T-helper 1 cell treated with Interleukin-12 subunit alpha and Interleukin-12 subunit beta and Interleukin-4 antibody, amounts not matched to agents 30 ng/mL and 1 ng/mL, for 36 hours (primary cell): Measurements from ENCODE around the gene SGF29. TPM values are rescaled to one million over a fixed set of nuclear protein-coding genes. Genes with fewer than 3 reads are reported as not detected.

Experiments used
- intact Hi-C: fragments of 100-400 bp; cut with micrococcal nuclease; formaldehyde crosslinking; loops from one replicate; pipeline ENCODE4 v1.15.1; 2024
- total RNA-seq: library from RNA; stranded (reverse); gene quantifications from 2 replicates; pipeline ENCODE4 v1.2.3, GENCODE V29; 2022

Gene SGF29
- total RNA-seq, 1 donor from 2014 or later, result 36.5 TPM

DNA sequence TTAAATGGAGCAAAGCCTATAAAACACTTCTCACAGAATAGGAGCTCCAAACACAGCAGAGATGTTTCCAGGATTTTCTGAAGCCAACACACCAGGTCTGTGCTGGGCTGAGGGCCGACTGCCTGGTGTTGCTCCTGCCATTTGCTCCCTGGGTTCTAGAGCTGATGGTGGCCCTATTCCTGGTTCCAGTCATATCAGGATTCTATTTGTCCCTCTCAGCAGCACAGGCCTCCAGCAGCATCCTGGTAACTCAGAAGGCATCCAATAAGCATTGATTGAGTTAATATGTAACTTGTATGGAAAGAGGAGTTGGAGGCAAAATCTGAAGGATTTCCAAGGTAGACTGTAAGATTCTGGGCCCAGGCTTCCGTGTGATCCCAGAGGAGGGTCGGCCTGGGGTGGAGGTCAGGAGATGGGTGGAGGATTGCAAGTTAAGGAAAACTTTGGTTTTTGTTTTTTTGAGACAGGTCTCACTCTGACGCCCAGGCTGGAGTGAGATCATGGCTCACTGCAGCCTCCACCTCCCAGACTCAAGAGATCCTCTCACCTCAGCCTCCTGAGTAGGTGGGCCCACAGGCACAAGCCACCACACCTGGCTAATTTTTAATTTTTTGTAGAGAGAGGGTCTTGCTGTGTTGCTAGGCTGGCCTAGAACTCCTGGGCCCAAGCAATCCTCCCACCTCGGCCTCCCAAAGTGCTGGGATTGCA lies 20.6 kb upstream of the SGF29 start:
- intact Hi-C loops, result no loop called here

DNA sequence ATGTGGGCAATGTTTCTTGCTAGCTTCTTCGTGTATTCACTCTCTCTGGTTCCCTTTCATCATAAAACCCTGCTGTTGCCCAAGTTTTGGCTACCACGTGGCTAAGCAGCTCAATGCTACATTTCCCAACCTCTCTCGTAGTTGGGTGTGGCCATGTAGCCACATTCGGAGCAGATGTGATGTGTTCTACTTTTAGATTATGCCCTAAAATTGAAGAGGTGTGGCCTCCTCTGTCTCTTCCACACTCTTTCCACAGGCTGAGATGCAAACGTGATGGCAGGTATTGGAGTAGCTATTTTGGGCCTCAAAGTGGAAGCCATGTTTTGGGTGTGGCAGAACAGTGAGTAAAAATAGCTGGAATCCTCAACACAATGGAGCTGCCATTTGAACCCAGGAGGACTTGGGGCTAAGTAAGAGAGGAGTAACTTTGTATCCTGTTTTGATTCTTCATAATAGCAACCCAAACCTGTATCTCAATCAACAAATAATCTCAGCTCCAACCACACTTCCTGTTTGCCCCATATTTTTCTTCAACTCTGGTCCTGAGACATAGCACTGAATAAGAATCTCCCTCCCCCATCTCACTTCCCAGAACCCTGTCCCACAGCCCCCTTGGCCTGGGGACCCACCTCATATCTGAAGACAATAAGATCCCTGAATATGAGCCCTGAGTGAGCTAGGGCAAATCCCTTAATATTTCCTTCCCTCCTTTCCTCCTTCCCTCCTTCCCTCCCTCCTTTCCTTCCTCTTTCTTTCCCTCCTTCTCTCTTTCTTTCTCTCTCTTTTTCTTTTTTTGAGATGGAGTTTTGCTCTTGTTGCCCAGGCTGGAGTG lies 19.0 kb upstream of the SGF29 start:
- intact Hi-C loops, result no loop called here

DNA sequence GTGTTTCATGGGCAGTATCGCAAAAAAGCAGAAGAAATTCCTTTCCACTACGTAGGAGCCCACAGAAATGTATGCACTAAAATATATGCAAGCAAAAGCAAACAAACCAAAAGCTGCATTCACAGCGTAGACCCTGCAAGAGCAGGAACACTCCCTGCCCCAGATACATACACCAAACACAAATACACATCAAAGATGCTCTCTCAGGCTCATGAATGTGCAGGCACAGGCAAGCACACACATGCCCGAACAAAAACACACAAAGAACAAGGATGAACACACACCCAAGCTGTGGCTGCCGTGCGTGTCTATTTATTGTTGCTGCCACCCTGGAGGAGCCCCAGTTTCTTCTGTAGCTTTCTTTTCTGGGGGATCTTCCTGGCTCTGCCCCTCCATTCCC lies 16.6 kb upstream of the SGF29 start:
- intact Hi-C loops, result no loop called here

DNA sequence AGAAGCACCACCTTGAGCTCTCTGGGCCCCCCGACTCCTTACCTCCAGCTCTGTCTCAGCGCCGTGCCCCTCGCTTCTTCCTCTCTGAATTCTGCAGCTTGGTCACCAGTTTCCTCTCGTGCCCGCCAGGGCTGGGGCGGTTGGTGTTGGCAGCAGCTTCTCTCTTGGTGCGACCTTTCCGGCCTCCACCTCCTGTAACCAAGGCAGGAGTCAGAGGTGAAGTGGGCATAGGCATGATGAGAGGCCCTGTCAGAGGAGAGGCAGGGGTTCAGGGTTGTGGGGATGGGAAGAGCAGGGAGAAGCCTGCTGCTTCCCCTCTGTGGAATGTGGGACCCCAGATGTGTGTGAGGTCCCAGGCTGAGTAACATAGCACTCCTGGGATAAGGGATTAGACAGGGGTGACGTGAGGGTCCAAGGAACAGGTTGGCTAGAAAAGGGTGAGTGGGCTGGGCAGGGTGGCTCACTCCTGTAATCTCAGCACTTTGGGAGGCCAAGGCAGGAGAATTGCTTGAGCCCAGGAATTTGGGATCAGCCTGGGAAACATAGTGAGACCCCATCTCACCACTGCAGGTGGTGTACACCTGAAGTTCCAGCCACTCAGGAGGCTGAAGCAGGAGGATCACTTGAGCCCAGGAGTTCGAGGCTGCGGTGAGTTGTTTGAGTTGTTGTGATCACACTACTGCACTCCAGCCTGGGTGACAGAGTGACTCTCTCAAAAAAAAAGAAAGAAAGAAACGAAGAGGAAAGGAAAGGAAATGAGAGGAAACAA lies 15.6 kb upstream of the SGF29 start:
- intact Hi-C loops, result no loop called here

DNA sequence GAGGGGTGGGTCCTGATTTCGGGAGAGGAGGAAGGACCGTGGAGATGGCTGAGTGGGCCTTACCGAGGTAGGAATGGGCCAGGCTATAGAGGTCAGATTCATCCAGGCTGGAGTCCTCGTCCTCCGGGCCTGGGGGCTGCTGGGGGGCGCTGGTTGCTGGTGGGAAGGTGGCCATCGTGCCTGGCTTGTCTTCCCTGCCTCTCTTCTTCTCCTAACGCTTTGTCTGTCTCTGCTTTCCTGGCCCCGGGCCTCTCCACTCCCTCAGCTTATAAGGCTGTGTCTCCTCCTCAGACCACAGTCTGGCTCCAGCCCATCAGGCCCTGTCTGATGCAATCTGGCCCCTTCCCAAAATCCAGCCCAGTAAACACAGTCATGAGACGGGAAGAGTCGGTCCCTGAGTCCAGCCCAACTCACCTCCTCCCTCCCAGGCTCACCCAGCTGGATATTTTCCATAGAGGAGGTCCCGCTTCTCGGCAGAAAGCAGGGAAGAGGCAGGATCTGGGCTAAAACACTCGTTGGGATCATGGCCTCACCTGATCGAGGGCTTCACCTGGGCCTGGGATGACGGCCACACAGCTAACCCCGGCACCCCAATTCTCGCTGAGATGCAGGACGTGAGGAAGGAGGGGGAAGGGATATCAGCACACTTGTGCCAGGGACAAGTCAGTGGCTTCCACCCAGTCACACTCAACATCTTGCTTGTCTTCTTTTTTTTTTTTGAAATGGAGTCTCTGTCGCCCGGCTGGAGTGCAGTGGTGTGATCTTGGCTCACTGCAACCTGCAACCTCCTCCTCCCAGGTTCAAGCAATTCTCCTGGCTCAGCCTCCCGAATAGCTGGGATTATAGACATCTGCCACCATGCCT lies 14.8 kb upstream of the SGF29 start, which contains the start of gene NUPR1:
NUPR1 (minus strand) TSS at position 242 of the 864 bp plus-strand sequence; CDS start at position 175, 67 bp downstream.
- intact Hi-C loops, result no loop called here

DNA sequence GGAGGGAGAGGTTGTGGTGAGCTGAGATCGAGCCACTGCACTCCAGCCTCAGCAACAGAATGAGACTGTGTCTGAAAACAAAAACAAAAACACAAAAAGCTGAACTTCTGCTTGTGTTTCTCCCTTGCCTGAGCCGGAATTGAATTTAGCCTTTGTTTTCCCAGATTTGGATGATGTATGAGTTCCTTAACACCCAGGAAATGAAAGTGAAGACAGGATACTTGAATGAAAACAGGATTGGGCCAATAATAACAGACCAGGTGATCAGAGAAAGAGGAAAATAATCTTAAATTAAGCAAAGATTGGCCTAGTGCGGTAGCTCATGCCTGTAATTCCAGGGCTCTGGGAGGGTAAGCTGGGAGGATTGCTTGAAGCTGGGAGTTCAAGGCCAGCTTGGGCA lies 13.4 kb upstream of the SGF29 start:
- intact Hi-C loops, result no loop called here

DNA sequence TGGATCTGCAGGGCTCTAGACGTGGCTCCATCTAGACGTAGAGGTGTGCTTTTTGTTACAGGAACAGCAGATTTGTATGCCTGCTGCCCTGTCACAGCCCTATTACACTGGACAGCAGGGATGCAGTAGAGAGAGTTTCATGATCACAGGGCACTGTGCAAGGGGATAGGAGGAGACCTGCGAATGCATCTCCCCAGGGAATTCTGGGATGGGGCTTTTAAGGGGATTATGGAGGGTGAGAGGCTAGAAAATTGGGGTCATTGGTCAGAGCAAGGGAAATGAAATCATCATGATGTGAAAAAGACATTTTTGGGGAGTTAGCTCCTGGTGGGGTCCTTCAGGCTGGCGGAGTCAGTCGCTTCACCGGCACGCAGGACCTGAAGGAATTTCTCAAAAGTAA lies 11.1 kb upstream of the SGF29 start:
- intact Hi-C loops, result no loop called here

DNA sequence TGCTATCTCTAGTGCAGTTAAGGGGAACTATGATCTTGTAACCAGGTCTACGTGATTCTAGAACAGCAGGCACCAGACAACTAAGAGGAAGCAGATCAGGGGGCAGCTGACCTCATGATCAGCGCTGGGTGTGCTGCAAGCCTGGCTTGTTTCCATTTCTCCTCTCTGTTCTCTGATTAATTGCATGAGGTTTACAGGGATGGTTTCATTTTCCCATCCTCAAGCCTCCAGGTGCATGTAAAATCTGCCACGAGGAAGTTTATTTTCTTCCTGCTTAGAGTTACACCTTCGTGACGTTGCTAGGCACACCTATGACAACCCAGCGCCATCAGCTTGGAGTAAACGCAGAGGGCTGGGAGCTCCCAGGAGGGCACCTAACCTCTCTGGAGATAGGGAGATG lies 10.6 kb upstream of the SGF29 start:
- intact Hi-C loops, result no loop called here

DNA sequence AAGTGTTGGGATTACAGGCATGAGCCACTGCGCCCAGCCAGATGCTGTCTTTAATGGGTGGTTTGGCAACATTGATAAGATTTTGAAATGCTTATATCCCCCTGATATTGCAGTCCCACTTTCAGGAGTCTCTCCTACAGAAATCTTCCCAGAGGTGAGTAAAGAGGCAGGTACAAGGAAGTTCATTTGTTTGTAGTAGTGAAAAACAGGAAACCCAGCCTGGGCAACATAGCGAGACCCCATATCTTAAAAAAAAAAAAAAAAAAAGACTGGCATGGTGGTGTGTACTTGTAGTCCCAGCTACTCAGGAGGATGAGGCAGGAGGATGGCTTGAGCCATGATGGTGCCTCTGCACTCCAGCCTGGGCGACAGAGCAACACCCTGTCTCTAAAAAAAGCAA lies 8.7 kb upstream of the SGF29 start:
- intact Hi-C loops, result loop anchor here (5.0 kb wide), 1 partner anchor 268 kb away; no protein-coding TSS in a partner anchor

DNA sequence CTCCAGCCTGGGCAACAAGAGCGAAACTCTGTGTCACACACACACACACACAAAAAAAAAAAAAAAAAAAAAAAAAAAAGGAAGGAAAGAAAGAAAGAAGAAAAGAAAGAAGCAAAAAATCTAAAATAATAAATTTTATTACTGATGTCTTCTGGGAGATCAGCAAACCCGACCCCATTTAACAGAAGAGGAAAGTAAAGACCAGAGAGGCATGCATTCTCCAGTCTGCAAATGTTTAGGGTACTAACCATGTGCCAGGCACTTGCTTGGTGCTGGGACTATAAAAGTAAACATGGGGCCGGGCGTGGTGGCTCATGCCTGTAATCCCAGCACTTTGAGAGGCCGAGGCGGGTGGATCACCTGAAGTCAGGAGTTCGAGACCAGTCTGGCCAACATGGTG lies 7.8 kb upstream of the SGF29 start:
- intact Hi-C loops, result loop anchor here (5.0 kb wide), 1 partner anchor 269 kb away; no protein-coding TSS in a partner anchor

DNA sequence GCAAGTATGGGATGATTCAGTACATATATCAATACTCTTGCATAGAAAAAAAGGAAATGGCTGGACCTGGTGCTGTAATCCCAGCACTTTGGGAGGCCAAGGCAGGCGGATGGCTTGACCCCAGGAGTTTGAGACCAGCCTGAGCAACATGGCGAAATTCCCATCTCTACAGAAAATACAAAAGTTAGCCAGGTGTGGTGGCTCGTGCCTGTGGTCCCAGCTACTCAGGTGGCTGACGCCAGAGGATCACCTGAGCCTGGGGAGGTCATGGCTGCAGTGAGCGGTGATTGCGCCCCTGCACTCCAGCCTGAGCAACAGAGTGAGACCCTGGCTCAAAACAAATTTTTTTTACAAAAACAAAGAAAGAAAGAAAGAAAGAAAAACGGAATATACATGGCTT lies 7.1 kb upstream of the SGF29 start:
- intact Hi-C loops, result loop anchor here (5.0 kb wide), 1 partner anchor 269 kb away; no protein-coding TSS in a partner anchor

DNA sequence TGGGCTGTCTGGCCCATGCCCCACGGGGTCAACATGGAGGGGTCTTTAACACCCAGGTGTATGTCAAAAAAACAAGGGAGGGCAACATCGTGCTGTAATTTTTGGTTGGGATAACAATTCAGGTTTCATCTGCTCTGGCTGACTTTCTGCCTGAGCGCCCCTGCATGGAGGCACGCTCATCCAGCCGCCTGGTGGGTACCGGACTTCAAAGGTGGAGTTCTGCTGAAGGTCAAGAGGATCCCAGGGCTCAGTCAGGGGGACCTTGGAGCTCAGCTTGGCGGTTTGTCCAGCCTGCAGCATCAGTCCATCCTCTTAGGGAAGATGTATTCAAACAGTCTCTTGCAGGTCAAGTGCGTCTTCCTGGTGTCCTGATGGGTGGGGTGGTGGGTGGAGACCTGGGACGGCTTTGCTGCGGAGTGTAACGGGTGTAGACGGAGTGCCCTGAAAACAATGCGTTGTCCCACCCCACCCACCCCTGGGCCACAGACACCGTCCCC lies 5.4 kb upstream of the SGF29 start:
- intact Hi-C loops, result loop anchor here (5.0 kb wide), 1 partner anchor 271 kb away; no protein-coding TSS in a partner anchor

DNA sequence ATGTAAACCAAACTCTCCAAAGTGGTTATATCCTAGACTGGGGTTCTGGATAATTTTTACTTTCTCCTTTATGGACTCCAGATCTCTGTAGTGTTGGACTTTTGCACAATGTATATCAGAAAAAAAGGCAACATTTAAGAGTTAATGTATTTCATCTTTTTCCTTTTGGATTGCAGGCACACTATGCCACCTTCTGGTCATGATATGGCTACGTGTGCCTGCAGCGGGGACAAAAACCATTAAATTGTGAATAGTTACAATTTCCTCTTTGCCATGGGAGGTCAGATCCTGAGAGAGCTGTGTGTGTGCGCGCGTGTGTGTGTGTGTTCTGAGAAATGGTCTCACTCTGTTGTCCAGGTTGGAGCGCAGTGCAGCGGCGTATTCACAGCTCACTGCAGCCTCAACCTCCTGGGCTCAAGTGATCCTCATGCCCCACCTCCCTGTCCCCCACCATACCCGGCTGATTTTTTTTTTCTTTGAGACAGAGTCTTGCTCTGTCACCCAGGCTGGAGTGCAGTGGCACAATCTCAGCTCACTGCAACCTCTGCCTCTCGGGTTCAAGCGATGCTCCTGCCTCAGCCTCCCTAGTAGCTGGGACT lies 4.3 kb upstream of the SGF29 start:
- intact Hi-C loops, result loop anchor here (1.0 to 5.0 kb wide), 2 partner anchors 57 to 272 kb away; partner anchors contain the start of gene CLN3

DNA sequence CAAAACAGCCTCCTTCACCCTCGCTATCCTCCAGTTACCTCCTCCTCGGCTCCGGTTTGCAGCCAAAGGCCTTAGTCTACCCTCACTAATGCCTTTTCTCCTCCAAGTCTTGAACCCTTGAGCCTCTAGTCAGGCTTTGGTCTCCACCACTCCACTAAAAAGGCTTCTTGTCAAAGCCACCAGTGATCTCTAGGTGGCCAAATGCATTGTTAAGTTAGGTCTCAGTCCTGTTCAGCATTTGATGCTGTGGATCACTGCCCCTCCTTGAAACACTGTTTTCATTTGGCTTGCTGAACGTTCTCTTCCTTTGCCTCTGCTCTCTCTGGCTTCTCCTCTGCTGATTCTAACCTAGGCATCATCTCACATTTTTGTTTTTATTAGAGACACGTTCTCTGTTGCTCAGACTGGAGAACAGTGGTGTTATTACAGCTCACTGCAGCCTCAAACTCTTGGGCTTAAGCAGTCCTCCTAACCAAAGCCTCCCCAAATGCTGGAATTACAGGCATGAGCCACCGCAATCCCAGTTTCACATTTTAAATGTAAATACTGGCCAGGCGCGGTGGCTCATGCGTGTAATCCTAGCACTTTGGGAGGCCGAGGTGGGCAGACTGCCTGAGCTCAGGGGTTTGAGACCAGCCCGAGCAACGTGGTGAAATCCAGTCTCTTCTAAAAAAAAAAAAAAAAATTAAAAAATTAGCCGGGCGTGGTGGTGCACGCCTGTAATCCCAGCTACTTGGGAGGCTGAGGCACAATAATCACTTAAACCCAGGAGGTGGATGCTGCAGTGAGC lies 1.1 kb downstream of the SGF29 start:
- intact Hi-C loops, result loop anchor here (5.0 to 10.0 kb wide), 2 partner anchors 238 to 380 kb away; partner anchors contain the start of gene CD19

DNA sequence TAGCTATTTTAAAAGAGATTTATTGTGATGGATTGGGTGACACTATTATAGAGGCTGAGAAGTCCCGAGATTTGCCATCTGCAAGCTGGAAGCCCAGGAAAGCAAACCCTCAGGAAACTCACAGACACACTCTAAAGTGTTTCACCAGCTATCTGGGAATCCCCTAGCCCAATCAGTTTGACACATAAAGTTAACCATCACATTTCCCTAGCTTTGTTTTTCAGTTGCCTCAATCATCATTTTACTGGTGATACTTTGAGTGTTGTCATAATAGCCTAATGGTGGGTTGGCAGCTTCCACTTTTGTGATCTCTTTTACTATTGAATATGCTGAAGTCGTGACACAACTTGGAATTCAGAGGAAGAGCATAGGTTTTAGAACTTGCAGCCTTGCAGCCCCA lies 1.8 kb downstream of the SGF29 start:
- intact Hi-C loops, result loop anchor here (10.0 kb wide), 1 partner anchor 379 kb away; the partner anchor contains the start of gene CD19

DNA sequence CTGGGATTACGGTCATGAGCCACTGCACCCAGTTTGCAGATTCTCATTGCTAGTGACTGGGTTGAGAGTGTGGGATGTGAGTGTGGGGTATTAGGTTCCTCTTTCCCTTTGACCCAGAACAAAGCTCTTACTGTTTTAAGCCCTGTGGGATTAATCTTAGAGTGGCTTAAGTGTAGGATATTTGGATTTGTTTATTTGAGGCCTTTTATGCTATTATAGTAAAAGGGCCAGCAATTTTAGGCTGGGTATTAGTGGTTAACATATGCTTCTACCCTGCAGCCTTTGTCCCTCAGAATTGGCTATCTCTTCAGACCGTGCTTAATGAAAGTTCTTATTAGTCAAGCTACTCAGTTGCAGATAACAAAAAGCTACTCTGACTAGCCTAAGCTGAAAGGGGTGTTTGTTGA lies 3.2 kb downstream of the SGF29 start:
- intact Hi-C loops, result loop anchor here (10.0 kb wide), 1 partner anchor 378 kb away; the partner anchor contains the start of gene CD19

DNA sequence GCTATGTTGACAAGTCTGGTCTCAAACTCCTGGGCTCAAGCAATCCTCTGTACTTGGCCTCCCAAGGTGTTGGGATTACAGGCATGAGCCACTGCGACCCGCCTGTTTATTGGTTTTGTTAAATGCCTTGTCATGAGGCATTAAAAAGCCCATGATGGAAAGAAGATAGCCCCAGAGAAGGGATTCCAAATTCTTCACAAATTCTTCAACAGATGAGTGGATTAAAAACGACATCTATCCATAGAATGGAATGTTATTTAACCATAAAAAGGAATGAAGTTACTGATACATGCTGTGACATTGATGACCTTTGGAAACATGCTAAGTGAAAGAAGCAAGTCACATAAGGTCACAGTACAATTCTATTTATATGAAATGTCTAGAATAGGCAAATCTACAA lies 4.7 kb downstream of the SGF29 start:
- intact Hi-C loops, result loop anchor here (10.0 kb wide), 1 partner anchor 376 kb away; the partner anchor contains the start of gene CD19

DNA sequence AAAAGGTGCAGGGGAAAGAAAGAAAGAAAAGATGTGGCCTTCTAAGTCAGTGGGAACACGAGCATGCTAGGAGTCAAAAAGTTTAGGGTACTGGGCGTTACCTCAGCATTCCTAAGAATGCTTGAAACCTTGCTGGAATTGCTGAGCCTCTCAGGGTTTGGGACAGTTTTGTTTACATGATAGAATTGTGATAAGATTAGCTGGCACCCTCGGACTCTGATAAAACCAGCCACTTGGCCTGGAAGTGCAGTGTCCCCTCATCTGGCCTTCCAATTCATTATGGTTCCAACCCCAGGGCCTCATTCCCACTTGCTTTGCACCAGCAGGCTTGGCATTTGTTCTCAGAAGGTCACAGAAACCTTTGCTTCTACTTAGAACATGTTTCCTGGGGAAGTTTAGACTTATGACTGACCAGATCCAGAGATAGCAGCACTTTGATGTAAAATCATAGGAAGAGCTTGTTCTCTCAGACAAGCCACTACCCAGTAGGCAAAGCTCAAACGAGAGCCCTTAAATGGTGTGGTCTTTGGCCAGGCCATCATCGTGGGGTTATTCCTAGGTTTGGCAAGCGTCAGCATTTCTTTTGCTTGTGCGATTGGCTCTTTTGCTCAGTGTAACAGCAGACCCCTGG lies 8.0 kb downstream of the SGF29 start:
- intact Hi-C loops, result no loop called here
